OCI-LY7 (cell line): ENCODE results near the gene TICAM2. TPM values are rescaled to one million over a fixed set of nuclear protein-coding genes. Genes with fewer than 3 reads are reported as not detected.

Experiments
- BruUV-seq: library from RNA; stranded (reverse); fragments of 400-500 nt; replicated peaks from 2 replicates; lab custom pipeline; 2021; lab: Mats Ljungman, UMichigan
- CTCF ChIA-PET: fragments of 300-600 bp; sonication (Branson Sonifier 250); formaldehyde crosslinking; loops from one replicate; lab custom pipeline; 2022; ENCODE audit warnings: antibody characterized with exemption; ENCODE audit not compliant: unreplicated experiment; lab: Charles Lee
- POLR2A ChIA-PET: fragments of 300-600 bp; sonication (Branson Sonifier 250); formaldehyde crosslinking; loops from one replicate; lab custom pipeline; 2022; ENCODE audit warnings: antibody characterized with exemption; lab: Charles Lee
- DNase-seq: peaks from one replicate; pipeline ENCODE4 v3.0.0-alpha.2; 2015; ENCODE audit warnings: low spot score
- H2AFZ ChIP-seq: fragments of 200-600 bp; sonication (generic), shearing (Covaris generic); 2 replicates; pipeline ENCODE4 v1.6.1; 2014; ENCODE audit warnings: mild to moderate bottlenecking, antibody characterized with exemption, low read length, moderate library complexity
- H3K27ac ChIP-seq: fragments of 200-600 bp; sonication (generic); 2 replicates; pipeline ENCODE4 v1.5.1; 2014; ENCODE audit warnings: mixed run types, low read depth, mild to moderate bottlenecking, moderate library complexity, low read length, inconsistent platforms; ENCODE audit not compliant: poor library complexity, severe bottlenecking
- H3K36me3 ChIP-seq: fragments of 200-600 bp; sonication (generic); 2 replicates; pipeline ENCODE4 v1.6.1; 2014; ENCODE audit warnings: mild to moderate bottlenecking, antibody characterized with exemption, low read length, moderate library complexity, mixed read lengths; ENCODE audit not compliant: insufficient read depth
- H3K4me1 ChIP-seq: fragments of 200-600 bp; sonication (generic); 2 replicates; pipeline ENCODE4 v1.5.1; 2014; ENCODE audit warnings: mild to moderate bottlenecking, low read length; ENCODE audit not compliant: insufficient read depth, poor library complexity, severe bottlenecking
- H3K4me2 ChIP-seq: fragments of 200-600 bp; sonication (generic); 2 replicates; pipeline ENCODE4 v1.6.1; 2014; ENCODE audit warnings: mild to moderate bottlenecking, low read length
- H3K4me3 ChIP-seq: fragments of 200-600 bp; sonication (generic); 2 replicates; pipeline ENCODE4 v1.5.1; 2014; ENCODE audit warnings: mild to moderate bottlenecking, low read depth, low read length; ENCODE audit not compliant: poor library complexity, severe bottlenecking
- H3K79me2 ChIP-seq: fragments of 200-600 bp; sonication (generic); 2 replicates; pipeline ENCODE4 v1.6.1; 2016; ENCODE audit warnings: low read depth, mild to moderate bottlenecking, low read length, moderate library complexity, mixed read lengths; ENCODE audit not compliant: insufficient read depth
- H3K9me2 ChIP-seq: fragments of 200-600 bp; sonication (generic); 2 replicates; pipeline ENCODE4 v1.6.1; 2016; ENCODE audit warnings: mild to moderate bottlenecking, low read length, mixed read lengths; ENCODE audit not compliant: insufficient read depth
- H3K9me3 ChIP-seq: fragments of 200-600 bp; sonication (generic); 2 replicates; pipeline ENCODE4 v1.6.1; 2014; ENCODE audit warnings: mild to moderate bottlenecking, mixed run types, low read length, mixed read lengths
- H4K20me1 ChIP-seq: fragments of 200-600 bp; sonication (generic); 2 replicates; pipeline ENCODE4 v1.6.1; 2014; ENCODE audit warnings: mild to moderate bottlenecking, antibody characterized with exemption, low read length, moderate library complexity, mixed read lengths; ENCODE audit not compliant: insufficient read depth
- CTCF ChIP-seq: fragments of 200-600 bp; sonication (generic); conservative IDR thresholded peaks from 2 replicates; pipeline ENCODE4 v1.5.1; 2014; ENCODE audit warnings: mild to moderate bottlenecking, antibody characterized with exemption, low read length, moderate library complexity, mixed read lengths
- EZH2phosphoT487 ChIP-seq: fragments of 200-600 bp; sonication (generic); IDR thresholded peaks from 2 replicates; pipeline ENCODE4 v1.6.1; 2018; ENCODE audit warnings: low read depth, borderline replicate concordance, mild to moderate bottlenecking, mixed run types, antibody characterized with exemption, low read length, moderate library complexity, mixed read lengths
- intact Hi-C: fragments of 100-400 bp; cut with micrococcal nuclease; formaldehyde crosslinking; loops from one replicate; pipeline ENCODE4 v1.10.0; 2022; ENCODE audit not compliant: unreplicated experiment
- total RNA-seq, 2 experiments: library from RNA; depleted of rRNA in 1 of 2; stranded (reverse); fragments of >200 nt in 1 of 2; shearing (Covaris generic) in 1 of 2; gene quantifications; 2 replicates each; pipeline ENCODE4 v1.2.3, GENCODE V29; 2014 to 2022

TICAM2 gene
- total RNA-seq, 2 experiments from 2014 or later = 0.65 TPM; not detected in 1

- Histone ChIP-seq H3K27ac (no peak overlapping the region), H3K79me2 (no peaks in the 10 kb centered on the region), H2AFZ (no peak overlapping the region), H3K4me2 (no peak overlapping the region), H3K4me3 (no peak overlapping the region), H3K36me3 (no peaks in the 10 kb centered on the region), H4K20me1 (no peaks in the 10 kb centered on the region), H3K4me1 (no peaks in the 10 kb centered on the region), H3K9me2 (no peaks in the 10 kb centered on the region), H3K9me3 (0 out of 2 replicates have a peak, but pooled peaks cover 3% of the 10 kb centered on the region)
- CTCF ChIA-PET = no interaction called here
- POLR2A ChIA-PET = interaction anchor here (0.7 to 2.0 kb wide), 5 partner anchors 11 to 375 kb away, joined by 3 to 8 read pairs (median 3); no protein-coding TSS in a partner anchor
- intact Hi-C loops = no loop called here
- TF ChIP-seq EZH2phosphoT487 (no peak), CTCF (no peak)
- BruUV-seq = no TSS peak
- DNase-seq = no peak
Measured at GRCh38 chr5:115577741-115578140, 24.5 kb downstream of the TICAM2 start.

- ChIA-PET CTCF (no interaction called here), POLR2A (interaction anchor here (0.7 to 2.0 kb wide), 6 partner anchors 10 to 375 kb away, joined by 3 to 8 read pairs (median 3); no protein-coding TSS in a partner anchor)
- intact Hi-C loops = no loop called here
- Histone ChIP-seq H3K4me1 (no peaks in the 10 kb centered on the region), H3K9me3 (0 out of 2 replicates have a peak, but pooled peaks cover 3% of the 10 kb centered on the region), H4K20me1 (no peaks in the 10 kb centered on the region), H3K9me2 (no peaks in the 10 kb centered on the region), H3K4me2 (no peak overlapping the region), H3K36me3 (no peaks in the 10 kb centered on the region), H3K4me3 (no peak overlapping the region), H2AFZ (no peak overlapping the region), H3K79me2 (no peaks in the 10 kb centered on the region), H3K27ac (no peak overlapping the region)
- BruUV-seq = no TSS peak
- TF ChIP-seq EZH2phosphoT487 (no peak), CTCF (no peak)
- no peak for DNase-seq
Measured at GRCh38 chr5:115577329-115577728, 24.9 kb downstream of the TICAM2 start.
